Fibroblast of villous mesenchyme (primary cell): ENCODE measurements around the gene PDXDC1. TPM values are rescaled to one million over a fixed set of nuclear protein-coding genes. Genes with fewer than 3 reads are reported as not detected.
"Not testable (repeated sequence)": the region's sequence is repeated elsewhere in the genome, so short reads cannot be mapped to it uniquely, and the experiment has no call there.

Experiments
- DNase-seq: peaks from one replicate; pipeline ENCODE4 v3.0.0-alpha.2; 2010; ENCODE audit warnings: low read depth
- H3K4me3 ChIP-seq: 2 replicates; pipeline ENCODE4 v1.5.1; 2011; ENCODE audit warnings: low read depth, mild to moderate bottlenecking, low read length
- CTCF ChIP-seq: IDR thresholded peaks from 2 replicates; pipeline ENCODE4 v1.5.1; 2012; ENCODE audit warnings: low read depth, mild to moderate bottlenecking, low read length; ENCODE audit not compliant: insufficient read depth
- total RNA-seq: library from RNA; depleted of rRNA; stranded (reverse); fragments of >200 nt; gene quantifications from 2 replicates; pipeline ENCODE4 v1.2.3, GENCODE V29; 2012

Gene PDXDC1
- total RNA-seq, 1 donor, result 112 TPM

- no peak for DNase-seq
- no peak overlapping the region for H3K4me3 ChIP-seq
- TF ChIP-seq CTCF, result no peak
Measured at GRCh38 chr16:15073101-15073500, 98.3 kb downstream of the PDXDC1 start.

- H3K4me3 ChIP-seq, DNase-seq: not testable (repeated sequence)
Measured at GRCh38 chr16:15076161-15076560, 101.3 kb downstream of the PDXDC1 start.

- H3K4me3 ChIP-seq, DNase-seq: not testable (repeated sequence)
Measured at GRCh38 chr16:15080883-15081282, 106.1 kb downstream of the PDXDC1 start.

- not testable (repeated sequence) for H3K4me3 ChIP-seq, DNase-seq
Measured at GRCh38 chr16:15082788-15083187, 108.0 kb downstream of the PDXDC1 start.

- not testable (repeated sequence) for DNase-seq, H3K4me3 ChIP-seq
Measured at GRCh38 chr16:15090663-15091269, 115.9 kb downstream of the PDXDC1 start.

- DNase-seq, result not testable (repeated sequence)
- peak overlapping the region; percentile 74 for H3K4me3 ChIP-seq
Measured at GRCh38 chr16:15093571-15093954, 118.7 kb downstream of the PDXDC1 start.

GRCh38 chr16:15093955-15094827 lies 119.4 kb downstream of the PDXDC1 start, which contains the start of gene RRN3:
Gene RRN3, minus strand, starts transcription at chr16:15094272. Its CDS starts 39 bp downstream, at chr16:15094233.
- H3K4me3 ChIP-seq, result peak within 1 kb of the TSS; percentile 74

GRCh38 chr16:15096583-15096972 lies 121.8 kb downstream of the PDXDC1 start:
- DNase-seq, result not testable (repeated sequence)

More at GRCh38 chr16:15093955-15094827, 119.4 kb downstream of the PDXDC1 start, which contains the start of gene RRN3:
- peak; percentile 91 for DNase-seq

GRCh38 chr16:15099366-15099909 lies 124.6 kb downstream of the PDXDC1 start:
- not testable (repeated sequence) for DNase-seq, H3K4me3 ChIP-seq

More at GRCh38 chr16:15096583-15096972, 121.8 kb downstream of the PDXDC1 start:
- H3K4me3 ChIP-seq, result not testable (repeated sequence)

- not testable (repeated sequence) for DNase-seq, H3K4me3 ChIP-seq
Measured at GRCh38 chr16:15100372-15100987, 125.7 kb downstream of the PDXDC1 start.

- not testable (repeated sequence) for DNase-seq, H3K4me3 ChIP-seq
Measured at GRCh38 chr16:15127641-15128425, 153.0 kb downstream of the PDXDC1 start.

- not testable (repeated sequence) for DNase-seq, H3K4me3 ChIP-seq
Measured at GRCh38 chr16:15130256-15130932, 155.6 kb downstream of the PDXDC1 start.

- DNase-seq, H3K4me3 ChIP-seq: not testable (repeated sequence)
Measured at GRCh38 chr16:15130943-15131700, 156.3 kb downstream of the PDXDC1 start.

GRCh38 chr16:15132719-15133428 lies 158.0 kb downstream of the PDXDC1 start:
- H3K4me3 ChIP-seq, DNase-seq: not testable (repeated sequence)

- not testable (repeated sequence) for H3K4me3 ChIP-seq, DNase-seq
Measured at GRCh38 chr16:15133554-15133953, 158.7 kb downstream of the PDXDC1 start.
